ENCODE data around the gene LRRC61.

Gene LRRC61

DNA sequence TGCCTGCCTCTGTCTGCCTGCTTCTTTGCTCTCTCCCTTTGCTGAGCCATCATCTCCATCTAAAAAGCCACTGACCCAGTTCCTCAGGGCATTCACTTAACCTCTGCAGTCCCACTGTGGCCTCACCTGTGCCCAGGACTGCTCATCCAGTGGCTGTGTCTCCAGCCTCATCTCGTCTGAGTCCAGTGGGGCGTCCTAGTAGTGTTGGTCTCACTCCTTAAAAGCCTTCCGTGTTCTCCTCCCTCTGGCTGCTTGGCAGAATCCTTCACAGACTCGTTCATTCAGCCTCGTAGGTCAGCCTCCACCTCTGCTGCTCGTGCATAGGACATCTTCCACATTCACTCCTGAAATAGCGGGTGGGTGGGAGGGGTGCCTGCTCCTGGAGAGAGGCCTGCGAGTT lies 11.0 kb downstream of the LRRC61 start:
- no peak for DNase-seq
- no peaks in the 10 kb centered on the region for H3K9me3 Mint-ChIP-seq
- no peak overlapping the region for H3K4me3 Mint-ChIP-seq
- peaks cover under 1% of the 10 kb centered on the region for H3K4me1 Mint-ChIP-seq (ENCODE audit: low read depth)
- H3K27me3 Mint-ChIP-seq: no peaks in the 10 kb centered on the region
- H3K27ac Mint-ChIP-seq: no peak overlapping the region
- peaks cover 50% of the 10 kb centered on the region for H3K36me3 Mint-ChIP-seq (ENCODE audit: low read depth)

DNA sequence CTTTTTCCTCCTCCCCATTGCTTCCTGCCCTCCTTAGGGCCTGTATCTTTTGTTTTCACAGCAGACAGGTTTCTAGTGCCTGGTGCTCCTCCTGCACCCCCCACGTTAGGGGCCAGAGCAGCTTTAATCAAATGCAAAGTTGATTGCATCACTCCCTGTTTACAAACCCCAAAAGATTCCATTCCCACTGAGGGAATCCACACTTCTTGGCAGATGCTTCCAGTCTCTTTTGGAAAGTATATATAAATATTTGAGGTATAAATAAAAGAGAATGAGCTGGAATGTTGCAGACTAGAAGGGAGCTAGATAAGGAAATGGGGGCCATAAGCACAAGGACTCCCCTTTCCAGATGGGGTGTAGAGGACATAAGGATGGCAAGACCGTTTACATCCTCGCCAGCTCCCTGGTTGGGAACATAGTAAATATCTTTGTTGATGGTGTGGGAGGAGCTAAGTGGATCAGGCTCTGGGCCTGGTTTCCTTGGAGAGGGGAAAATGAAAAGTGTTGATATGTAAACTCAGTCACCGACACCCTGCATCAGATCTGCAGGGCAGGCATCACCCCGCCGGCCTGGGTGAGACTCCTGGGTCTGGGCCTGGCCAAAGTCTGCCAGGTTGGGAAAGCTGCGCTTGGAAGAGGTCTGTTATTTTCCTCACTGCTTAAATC lies 12.1 kb downstream of the LRRC61 start:
- Mint-ChIP-seq H3K4me1 (ENCODE audit: low read depth) (peaks cover 6% of the 10 kb centered on the region), H3K27ac (no peak overlapping the region)
- DNase-seq: no peak

GRCh38 chr7:150335774-150336112 lies 12.6 kb downstream of the LRRC61 start:
- Mint-ChIP-seq H3K27me3 (peaks cover 13% of the 10 kb centered on the region), H3K4me3 (no peak overlapping the region), H3K36me3 (ENCODE audit: low read depth) (peaks cover 35% of the 10 kb centered on the region), H3K27ac (no peak overlapping the region), H3K4me1 (ENCODE audit: low read depth) (peaks cover 9% of the 10 kb centered on the region), H3K9me3 (no peaks in the 10 kb centered on the region)
- no peak for DNase-seq

More for the DNA sequence above, 12.1 kb downstream of the LRRC61 start:
- H3K27me3 Mint-ChIP-seq: peaks cover 9% of the 10 kb centered on the region
- no peak overlapping the region for H3K4me3 Mint-ChIP-seq
- H3K36me3 Mint-ChIP-seq (ENCODE audit: low read depth): peaks cover 39% of the 10 kb centered on the region
- no peaks in the 10 kb centered on the region for H3K9me3 Mint-ChIP-seq

DNA sequence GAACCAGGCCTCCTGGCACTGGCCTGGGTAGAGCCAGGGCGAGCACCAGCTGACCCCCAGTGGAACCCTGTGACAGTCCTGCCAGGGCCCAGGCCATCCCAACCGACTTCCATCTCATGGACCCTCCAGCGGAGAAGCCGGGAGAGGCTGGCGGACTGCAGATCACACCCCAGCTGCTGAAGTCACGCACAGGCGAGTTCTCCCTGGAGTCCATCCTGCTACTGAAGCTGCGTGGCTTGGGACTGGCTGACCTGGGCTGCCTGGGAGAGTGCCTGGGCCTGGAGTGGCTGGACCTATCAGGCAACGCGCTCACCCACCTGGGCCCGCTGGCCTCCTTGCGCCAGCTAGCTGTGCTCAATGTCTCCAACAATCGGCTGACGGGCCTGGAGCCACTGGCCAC lies 13.6 kb downstream of the LRRC61 start:
- H3K4me3 Mint-ChIP-seq: no peak overlapping the region
- H3K4me1 Mint-ChIP-seq (ENCODE audit: low read depth): peaks cover 12% of the 10 kb centered on the region
- H3K9me3 Mint-ChIP-seq: no peaks in the 10 kb centered on the region
- H3K36me3 Mint-ChIP-seq (ENCODE audit: low read depth): peaks cover 25% of the 10 kb centered on the region
- no peak for DNase-seq
- no peak overlapping the region for H3K27ac Mint-ChIP-seq
- H3K27me3 Mint-ChIP-seq: peaks cover 19% of the 10 kb centered on the region

DNA sequence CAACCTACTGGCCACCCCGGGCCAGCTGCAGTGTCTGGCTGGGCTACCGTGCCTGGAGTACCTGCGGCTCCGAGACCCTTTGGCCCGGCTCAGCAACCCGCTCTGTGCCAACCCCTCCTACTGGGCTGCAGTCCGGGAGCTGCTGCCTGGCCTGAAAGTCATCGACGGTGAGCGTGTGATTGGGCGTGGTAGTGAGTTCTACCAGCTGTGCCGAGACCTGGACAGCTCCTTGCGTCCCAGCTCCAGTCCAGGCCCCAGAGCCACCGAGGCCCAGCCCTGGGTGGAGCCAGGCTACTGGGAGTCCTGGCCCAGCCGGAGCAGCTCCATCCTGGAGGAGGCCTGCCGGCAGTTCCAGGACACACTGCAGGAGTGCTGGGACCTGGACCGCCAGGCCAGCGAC lies 14.0 kb downstream of the LRRC61 start:
- no peak for DNase-seq
- Mint-ChIP-seq H3K36me3 (ENCODE audit: low read depth) (peaks cover 25% of the 10 kb centered on the region), H3K27ac (no peak overlapping the region), H3K4me1 (ENCODE audit: low read depth) (peaks cover 12% of the 10 kb centered on the region), H3K4me3 (no peak overlapping the region), H3K27me3 (peaks cover 23% of the 10 kb centered on the region), H3K9me3 (no peaks in the 10 kb centered on the region)

- Mint-ChIP-seq H3K4me1 (ENCODE audit: low read depth) (peaks cover 12% of the 10 kb centered on the region), H3K27ac (no peak overlapping the region), H3K4me3 (no peak overlapping the region), H3K9me3 (no peaks in the 10 kb centered on the region), H3K27me3 (peaks cover 28% of the 10 kb centered on the region), H3K36me3 (ENCODE audit: low read depth) (peaks cover 25% of the 10 kb centered on the region)
- no peak for DNase-seq
Observed at GRCh38 chr7:150337659-150338081, 14.5 kb downstream of the LRRC61 start.

DNA sequence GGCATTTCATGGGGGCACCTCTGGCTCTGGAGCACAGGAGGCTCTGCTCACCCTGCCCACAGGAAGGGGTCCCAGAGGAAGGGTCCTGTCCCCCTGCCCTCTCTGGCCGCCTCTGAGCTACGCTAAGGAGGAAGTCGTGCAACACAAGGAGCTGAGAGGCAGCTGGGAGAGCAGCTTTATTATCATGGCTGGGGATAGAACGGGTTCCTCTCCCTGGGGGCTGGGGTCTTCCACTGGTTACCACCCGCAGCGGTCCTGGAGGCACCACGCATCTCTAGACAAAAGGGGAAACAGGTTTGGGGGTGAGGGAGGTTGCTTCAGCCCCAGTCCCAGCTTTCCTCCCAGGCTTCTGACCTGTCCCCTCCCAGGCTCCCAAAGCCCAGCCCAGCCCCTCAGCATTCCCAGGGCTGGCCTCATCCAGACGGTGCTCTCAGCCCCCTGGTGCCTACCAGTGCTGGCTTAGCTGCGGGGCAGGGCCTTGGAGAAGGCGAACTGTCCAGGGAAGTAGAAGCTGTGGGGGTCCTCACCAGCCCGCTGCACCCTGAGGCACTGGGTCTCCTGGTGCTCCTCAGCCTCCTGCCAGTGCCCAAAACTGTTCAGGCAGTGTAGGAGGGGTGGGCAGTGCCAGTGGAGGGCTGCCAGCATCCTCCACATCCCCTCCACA lies 15.1 kb downstream of the LRRC61 start:
- Mint-ChIP-seq H3K4me1 (ENCODE audit: low read depth) (peaks cover 12% of the 10 kb centered on the region), H3K4me3 (no peak overlapping the region), H3K36me3 (ENCODE audit: low read depth) (peaks cover 19% of the 10 kb centered on the region), H3K27ac (no peak overlapping the region), H3K9me3 (no peaks in the 10 kb centered on the region), H3K27me3 (peaks cover 34% of the 10 kb centered on the region)
- no peak for DNase-seq

DNA sequence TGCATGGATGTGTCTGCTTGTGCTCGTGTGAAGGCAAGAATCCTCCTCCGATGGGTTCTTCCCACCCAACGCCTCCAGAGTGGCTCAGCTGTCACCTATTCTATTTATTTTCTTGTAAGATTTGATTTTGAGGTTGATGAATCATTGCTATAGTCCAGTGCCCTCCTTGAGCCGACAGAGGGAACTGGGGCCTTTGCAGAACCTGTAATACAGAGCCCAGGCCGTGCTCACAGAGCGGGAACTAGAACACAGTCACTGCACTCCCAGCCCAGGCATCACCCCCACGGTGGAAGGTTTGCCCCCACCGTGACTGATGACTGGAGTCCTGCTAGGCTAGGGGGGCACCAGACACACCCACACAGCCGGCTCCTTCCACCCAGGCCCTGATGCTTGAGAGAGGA lies 16.3 kb downstream of the LRRC61 start:
- H3K4me1 Mint-ChIP-seq (ENCODE audit: low read depth): peaks cover 12% of the 10 kb centered on the region
- no peak overlapping the region for H3K27ac Mint-ChIP-seq
- DNase-seq: no peak
- H3K4me3 Mint-ChIP-seq: no peak overlapping the region
- no peaks in the 10 kb centered on the region for H3K9me3 Mint-ChIP-seq
- H3K27me3 Mint-ChIP-seq: peaks cover 41% of the 10 kb centered on the region
- H3K36me3 Mint-ChIP-seq (ENCODE audit: low read depth): peaks cover 11% of the 10 kb centered on the region

DNA sequence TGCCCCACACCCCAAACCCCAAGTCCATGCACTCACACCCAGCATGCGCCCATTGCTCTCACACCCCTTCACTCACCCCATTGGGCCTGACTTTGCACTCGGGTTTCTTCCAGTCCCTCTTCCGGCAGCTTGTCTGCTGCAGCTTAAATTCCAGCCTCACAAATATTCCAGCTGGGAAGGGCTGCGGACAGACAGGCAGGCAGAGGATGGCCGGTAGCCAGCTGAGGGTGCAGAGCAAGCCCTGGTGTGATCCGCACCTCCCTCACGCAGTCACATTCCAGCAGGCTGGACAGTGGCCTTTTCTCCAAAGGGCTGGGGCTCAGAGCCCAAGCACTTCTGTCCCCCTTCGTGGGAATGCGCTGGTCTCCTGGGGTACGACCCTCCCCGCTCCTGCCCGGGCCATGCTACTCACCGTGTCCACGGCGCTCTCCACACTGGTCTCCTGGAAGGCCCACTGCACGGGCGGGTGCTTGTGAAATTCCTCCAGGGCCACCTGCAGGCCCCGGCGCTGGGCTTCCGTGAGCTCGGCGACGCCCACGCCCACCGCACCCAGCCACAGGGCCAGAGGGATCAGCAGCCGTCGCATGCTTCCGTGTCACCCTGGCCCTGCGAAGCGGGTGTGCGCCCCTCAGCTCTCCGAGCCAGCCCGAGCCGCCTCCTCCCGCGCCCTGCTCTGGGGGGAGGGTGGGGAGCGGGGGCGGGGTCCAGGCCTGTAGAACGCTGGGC lies 17.0 kb downstream of the LRRC61 start:
- Mint-ChIP-seq H3K27me3 (peaks cover 41% of the 10 kb centered on the region), H3K27ac (no peak overlapping the region), H3K4me3 (no peak overlapping the region), H3K36me3 (ENCODE audit: low read depth) (peaks cover 11% of the 10 kb centered on the region), H3K9me3 (peaks cover 3% of the 10 kb centered on the region), H3K4me1 (ENCODE audit: low read depth) (peaks cover 12% of the 10 kb centered on the region)
- DNase-seq: no peak

GRCh38 chr7:150340875-150341262 lies 17.7 kb downstream of the LRRC61 start:
- Mint-ChIP-seq H3K9me3 (peaks cover 3% of the 10 kb centered on the region), H3K4me3 (no peak overlapping the region), H3K4me1 (ENCODE audit: low read depth) (peaks cover 12% of the 10 kb centered on the region), H3K27me3 (peaks cover 41% of the 10 kb centered on the region), H3K36me3 (ENCODE audit: low read depth) (peaks cover 11% of the 10 kb centered on the region), H3K27ac (no peak overlapping the region)
- DNase-seq: no peak

GRCh38 chr7:150341263-150342120 lies 18.3 kb downstream of the LRRC61 start, which contains the start of gene RARRES2:
Gene RARRES2, minus strand, starts transcription at chr7:150341629. Its CDS starts 1,020 bp downstream, at chr7:150340609.
- Mint-ChIP-seq H3K36me3 (ENCODE audit: low read depth) (peaks cover 11% of the 10 kb centered on the region), H3K4me1 (ENCODE audit: low read depth) (peaks cover 12% of the 10 kb centered on the region), H3K4me3 (no peak within 1 kb of the TSS), H3K9me3 (peaks cover 3% of the 10 kb centered on the region), H3K27ac (no peak within 1 kb of the TSS), H3K27me3 (peaks cover 41% of the 10 kb centered on the region)
- DNase-seq: no peak

GRCh38 chr7:150342121-150342408 lies 18.9 kb downstream of the LRRC61 start:
- H3K4me3 Mint-ChIP-seq: no peak overlapping the region
- H3K36me3 Mint-ChIP-seq (ENCODE audit: low read depth): peaks cover 8% of the 10 kb centered on the region
- H3K4me1 Mint-ChIP-seq (ENCODE audit: low read depth): peaks cover 12% of the 10 kb centered on the region
- peaks cover 41% of the 10 kb centered on the region for H3K27me3 Mint-ChIP-seq
- DNase-seq: no peak
- peaks cover 3% of the 10 kb centered on the region for H3K9me3 Mint-ChIP-seq
- no peak overlapping the region for H3K27ac Mint-ChIP-seq

DNA sequence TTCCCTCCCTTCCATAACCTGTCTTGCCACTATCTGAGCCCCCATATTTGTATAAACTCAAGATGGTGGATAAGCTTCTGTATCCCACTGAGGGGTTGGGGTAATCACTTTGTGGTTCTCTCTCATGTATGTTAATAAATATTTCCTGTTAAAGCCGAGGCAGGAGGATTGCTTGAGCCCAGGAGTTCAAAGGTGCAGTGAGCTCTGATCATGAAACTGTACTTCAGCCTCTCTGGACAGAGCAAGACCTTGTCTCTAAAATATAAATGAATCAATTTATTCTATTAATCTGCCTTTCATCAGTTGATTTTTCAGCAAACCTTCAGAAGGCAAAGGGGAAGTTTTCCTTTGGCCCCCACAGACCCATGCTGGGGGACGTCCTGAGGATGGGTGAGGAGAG lies 20.1 kb downstream of the LRRC61 start:
- DNase-seq: no peak
- Mint-ChIP-seq H3K27me3 (peaks cover 41% of the 10 kb centered on the region), H3K4me3 (no peak overlapping the region), H3K9me3 (peaks cover 3% of the 10 kb centered on the region), H3K36me3 (ENCODE audit: low read depth) (no peaks in the 10 kb centered on the region), H3K27ac (no peak overlapping the region), H3K4me1 (ENCODE audit: low read depth) (peaks cover 12% of the 10 kb centered on the region)

DNA sequence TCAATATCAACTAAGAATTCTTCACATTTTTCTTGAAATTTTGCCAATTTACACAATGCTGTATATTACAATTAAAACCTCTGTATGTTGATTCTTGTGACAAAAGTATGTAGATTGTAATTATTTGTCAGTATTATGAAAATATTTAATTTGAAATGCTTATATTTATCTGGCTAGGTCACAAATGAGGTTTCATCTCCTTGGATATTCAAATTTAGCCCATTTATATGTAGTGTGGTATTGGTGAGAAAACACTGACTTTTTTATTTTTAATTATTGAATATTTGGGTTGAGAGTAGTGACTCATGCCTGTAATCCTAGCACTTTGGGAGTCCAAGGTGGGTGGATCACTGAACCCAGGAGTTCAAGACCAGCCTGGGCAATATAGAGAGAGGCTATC lies 21.1 kb downstream of the LRRC61 start:
- Mint-ChIP-seq H3K9me3 (peaks cover 3% of the 10 kb centered on the region), H3K4me1 (ENCODE audit: low read depth) (peaks cover 12% of the 10 kb centered on the region), H3K4me3 (no peak overlapping the region), H3K27me3 (peaks cover 40% of the 10 kb centered on the region), H3K27ac (no peak overlapping the region), H3K36me3 (ENCODE audit: low read depth) (no peaks in the 10 kb centered on the region)
- no peak for DNase-seq

Data from activated T-cell treated with anti-CD3 and anti-CD28 coated beads, Interleukin-2, amount 50 U/mL, for 24 hours (primary cell).